Astrocyte of the hippocampus (primary cell): ENCODE results near the gene UGT1A6.

Experiments
- DNase-seq: peaks from one replicate; pipeline ENCODE4 v3.0.0; 2011; ENCODE audit warnings: low read depth, low spot score

UGT1A6 gene

GRCh38 chr2:233800208-233800607 lies 107.5 kb downstream of the UGT1A6 start:
- no peak for DNase-seq

GRCh38 chr2:233801357-233802131 lies 108.9 kb downstream of the UGT1A6 start:
- no peak for DNase-seq

- no peak for DNase-seq
Measured at GRCh38 chr2:233802132-233802815, 109.6 kb downstream of the UGT1A6 start.

- no peak for DNase-seq
Measured at GRCh38 chr2:233803292-233803911, 110.7 kb downstream of the UGT1A6 start.

DNA sequence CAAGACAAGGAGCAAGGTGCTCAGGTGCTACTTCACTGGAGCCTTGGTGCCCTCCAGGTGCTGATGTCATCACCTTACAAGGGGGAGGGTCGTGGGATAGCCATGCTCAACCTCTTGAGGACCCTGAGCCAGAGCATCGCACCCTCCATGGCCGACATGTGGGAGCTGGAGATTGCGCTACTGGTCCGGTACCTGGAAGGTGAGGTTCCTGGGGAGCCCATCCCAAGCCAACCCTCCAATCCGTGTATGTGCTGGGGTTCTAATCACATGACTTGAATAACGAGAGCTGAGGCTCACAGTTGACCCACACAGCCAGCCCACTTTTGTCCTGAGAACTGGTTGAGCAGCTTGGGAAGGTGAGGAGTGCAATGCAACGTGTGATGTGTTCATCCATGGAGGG lies 111.3 kb downstream of the UGT1A6 start:
- no peak for DNase-seq

- no peak for DNase-seq
Measured at GRCh38 chr2:233807215-233807865, 114.7 kb downstream of the UGT1A6 start.

GRCh38 chr2:233807966-233808935 lies 115.6 kb downstream of the UGT1A6 start:
- DNase-seq = no peak

DNA sequence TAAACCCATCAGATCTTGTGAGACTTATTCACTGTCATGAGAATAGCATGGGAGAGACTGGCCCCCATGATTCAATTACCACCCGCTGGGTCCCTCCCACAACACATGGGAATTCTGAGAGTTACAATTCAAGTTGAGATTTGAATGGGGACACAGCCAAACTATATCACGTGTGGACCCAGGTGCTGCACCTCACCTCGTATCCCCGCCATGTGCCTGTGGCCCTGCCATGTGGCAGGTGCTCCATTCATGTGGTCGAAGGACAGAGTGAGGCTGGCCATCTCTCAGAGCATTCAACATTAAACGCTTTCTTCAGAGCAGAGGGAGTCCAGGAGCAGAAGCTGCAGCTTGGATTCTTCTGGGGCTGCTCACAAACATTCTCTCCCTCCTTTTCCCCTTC lies 117.7 kb downstream of the UGT1A6 start:
- no peak for DNase-seq

GRCh38 chr2:233811087-233811486 lies 118.4 kb downstream of the UGT1A6 start:
- DNase-seq = no peak

GRCh38 chr2:233811732-233812131 lies 119.0 kb downstream of the UGT1A6 start:
- DNase-seq = no peak

- no peak for DNase-seq
Measured at GRCh38 chr2:233813236-233814055, 120.8 kb downstream of the UGT1A6 start.

GRCh38 chr2:233814056-233814835 lies 121.6 kb downstream of the UGT1A6 start:
- no peak for DNase-seq

GRCh38 chr2:233815861-233816260 lies 123.2 kb downstream of the UGT1A6 start:
- DNase-seq = no peak

DNA sequence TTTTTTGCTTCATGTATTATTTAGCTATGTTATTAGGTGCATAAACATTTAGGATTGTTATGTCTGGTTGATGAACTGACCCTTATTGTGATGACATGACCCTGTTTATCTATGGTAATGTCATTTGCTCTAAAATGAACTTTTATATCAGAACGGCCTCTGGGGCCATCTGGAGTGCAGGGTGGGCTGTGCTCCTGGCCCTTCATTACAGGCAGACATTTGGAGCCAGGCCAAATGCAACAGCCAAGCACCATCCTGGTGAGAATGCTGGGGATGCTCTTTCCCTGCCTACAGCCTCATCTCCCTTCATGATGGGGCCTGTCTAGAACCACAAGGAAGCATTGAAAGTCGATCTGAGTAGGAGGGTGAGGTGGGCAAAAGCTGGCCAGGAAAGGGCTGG lies 123.6 kb downstream of the UGT1A6 start:
- DNase-seq = no peak

DNA sequence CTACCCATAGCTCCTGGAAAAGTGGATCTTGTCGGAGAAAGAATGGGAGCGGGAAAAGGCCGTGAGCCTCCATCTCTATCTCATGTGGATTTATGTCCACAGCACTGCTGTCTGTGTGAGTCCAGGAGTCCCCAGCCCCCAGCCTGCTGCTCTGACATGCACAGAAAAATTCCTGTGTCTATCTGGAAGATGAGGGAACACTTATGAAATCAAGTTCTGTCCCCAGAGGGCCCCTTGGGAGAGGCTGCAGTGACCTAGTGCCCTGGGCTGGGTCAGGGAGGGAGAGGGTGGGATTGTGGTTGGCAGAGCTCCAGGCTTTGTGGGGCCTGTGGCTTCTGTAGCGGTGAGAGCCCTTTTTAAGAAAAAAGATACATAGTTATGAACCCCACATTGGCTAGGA lies 124.1 kb downstream of the UGT1A6 start:
- no peak for DNase-seq

GRCh38 chr2:233817361-233817911 lies 124.7 kb downstream of the UGT1A6 start:
- DNase-seq = no peak

DNA sequence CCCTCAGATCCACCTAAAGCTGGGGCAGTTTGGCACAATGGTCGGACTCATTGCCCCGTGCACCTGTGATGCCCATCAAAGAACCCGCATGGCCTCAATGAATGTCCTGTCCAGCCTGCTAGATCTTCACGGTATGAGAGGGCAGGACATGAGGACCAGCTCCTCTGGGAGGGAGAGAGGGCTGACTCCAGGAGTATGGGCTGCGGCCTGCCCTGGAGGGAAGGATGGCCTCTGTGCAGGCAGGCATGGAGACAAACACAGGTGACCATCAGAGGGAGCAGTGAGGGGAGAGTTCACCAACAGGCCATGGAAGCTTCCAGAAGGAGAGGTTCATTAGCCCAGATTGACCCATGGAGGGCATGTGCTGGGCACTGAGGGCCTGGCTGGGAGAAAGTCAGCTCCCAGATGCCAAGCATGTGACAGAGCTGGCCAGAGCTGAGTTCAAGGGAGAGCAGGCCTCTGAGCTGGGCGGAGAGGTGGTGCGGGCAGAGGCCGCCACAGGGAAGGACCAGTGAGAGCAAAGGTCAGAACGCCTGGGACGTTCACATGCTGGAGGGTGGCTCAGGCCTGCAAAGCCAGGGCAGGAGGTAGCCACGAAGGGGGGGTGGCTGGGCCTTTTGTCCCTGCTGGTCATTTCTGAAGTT lies 125.4 kb downstream of the UGT1A6 start:
- DNase-seq = no peak
